Transverse colon (tissue), 4 donors: ENCODE results near the gene NOL3. TPM values are rescaled to one million over a fixed set of nuclear protein-coding genes. Genes with fewer than 3 reads are reported as not detected.

Experiments
- DNase-seq: peaks from one replicate; pipeline ENCODE4 v3.0.0-alpha.2; 2019
- H3K27ac ChIP-seq, 4 donors: fragments of 200-600 bp; sonication (generic); 2 replicates each; pipeline ENCODE4 v1.5.1; 2016 to 2018; ENCODE audit warnings: inconsistent platforms in 4 of 4
- H3K27me3 ChIP-seq: fragments of 200-600 bp; sonication (generic); 2 replicates; pipeline ENCODE4 v1.5.1; 2017; ENCODE audit warnings: inconsistent platforms
- H3K36me3 ChIP-seq, 4 donors: fragments of 200-600 bp; sonication (generic); 2 replicates each; pipeline ENCODE4 v1.5.1; 2017 to 2019; ENCODE audit warnings: inconsistent platforms in 4 of 4
- H3K4me1 ChIP-seq, 4 donors: fragments of 200-600 bp; sonication (generic); 2 replicates each; pipeline ENCODE4 v1.5.1; 2017 to 2020; ENCODE audit warnings: inconsistent platforms in 4 of 4
- H3K4me3 ChIP-seq, 4 donors: fragments of 200-600 bp; sonication (generic); 1 replicate in 1 of 4; 2 replicates in 3 of 4; pipeline versions ENCODE4 v1.5.1 to v1.6.1; 2017 to 2019; ENCODE audit warnings: inconsistent platforms in 4 of 4
- H3K9me3 ChIP-seq, 2 donors: fragments of 200-600 bp; sonication (generic); 2 replicates each; pipeline ENCODE4 v1.5.1; 2017 to 2019; ENCODE audit warnings: inconsistent platforms in 2 of 2
- EP300 ChIP-seq: sonication (generic); formaldehyde crosslinking; IDR thresholded peaks from one replicate; pipeline ENCODE4 v1.6.1; 2017; ENCODE audit warnings: antibody characterized with exemption, low read depth
- POLR2A ChIP-seq: fragments of 450-650 bp; IDR thresholded peaks from one replicate; pipeline ENCODE4 v1.6.1; 2016; ENCODE audit warnings: antibody characterized with exemption, mild to moderate bottlenecking, moderate library complexity
- POLR2AphosphoS5 ChIP-seq, 3 donors: sonication (generic); formaldehyde crosslinking; IDR thresholded peaks; one replicate each; pipeline ENCODE4 v1.6.1; 2016; ENCODE audit warnings: antibody characterized with exemption in 3 of 3
- WGBS, 2 donors: methylation state at CpG; one replicate each; pipeline ENCODE4 v1.1.5; 2018; ENCODE audit warnings: low coverage in 1 of 2; 5-methylcytosine and 5-hydroxymethylcytosine counted together
- in situ Hi-C, 4 donors: fragments of 200-750 bp; cut with MboI; loops; one replicate each; pipeline versions ENCODE4 v1.15.0 to v1.15.1; 2017; ENCODE audit warnings: low sequenced_read_pairs in 3 of 4, low pct_ligation_motif_present in 1 of 4, low pct_unique_long_range_greater_than_20kb in 1 of 4
- intact Hi-C: fragments of 100-400 bp; cut with DNase I; formaldehyde crosslinking; loops from one replicate; pipeline ENCODE4 v1.15.1; 2023; ENCODE audit warnings: low total_unique reads
- total RNA-seq, 4 donors: library from RNA; depleted of rRNA; stranded (reverse); fragments of >200 nt; gene quantifications; one replicate each; pipeline ENCODE4 v1.1.0, GENCODE V29; 2016
- TF ChIP-seq, protein P1 (sequence below), 5 experiments: fragments of 200-600 bp in 3 of 5; fragments of 450-650 bp in 2 of 5; sonication (generic) in 3 of 5; IDR thresholded peaks; 1 replicate in 2 of 5; 2 replicates in 3 of 5; pipeline ENCODE4 v1.5.1; 2016 to 2017; ENCODE audit warnings: antibody characterized with exemption in 5 of 5, inconsistent platforms in 3 of 5, mild to moderate bottlenecking in 2 of 5, moderate library complexity in 1 of 5

NOL3 gene
- total RNA-seq, 4 donors from 2014 or later: 39.5 to 65.9 (median 41.2) TPM

DNA sequence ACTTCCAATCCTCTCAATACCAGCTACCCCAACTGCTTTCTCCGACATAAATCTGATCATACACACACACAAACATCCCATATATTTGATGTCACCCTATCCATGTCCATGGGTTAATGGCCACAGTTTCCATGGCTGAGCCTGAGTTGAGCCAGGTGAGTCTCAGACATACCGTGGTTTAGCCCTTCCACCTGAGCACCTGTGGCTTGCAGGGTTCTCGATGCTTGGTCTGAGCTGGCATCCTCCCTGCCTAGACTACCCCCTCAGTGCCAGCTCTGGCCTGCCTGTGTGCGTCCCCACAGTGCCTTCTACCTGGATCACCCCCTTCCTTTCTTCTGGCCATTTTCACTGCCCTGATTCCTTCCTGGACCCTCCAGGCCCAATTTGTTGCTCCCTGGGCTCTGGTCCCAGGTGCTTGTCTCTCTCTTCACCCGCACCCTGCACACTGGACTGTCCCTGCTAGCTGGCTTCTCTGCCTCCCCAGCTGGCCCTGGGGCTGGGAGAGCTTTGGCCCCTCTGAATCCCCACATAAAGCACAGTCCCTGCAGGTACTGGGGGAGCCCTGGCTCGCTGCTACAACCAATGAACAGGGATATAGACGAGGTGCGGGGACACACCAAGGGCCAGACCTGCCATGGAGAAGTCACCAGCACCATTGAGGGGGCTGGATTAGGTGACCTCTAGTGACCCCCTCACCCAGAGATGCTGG is 35.9 kb downstream of the NOL3 start:
- Histone ChIP-seq H3K27me3 (no peaks in the 10 kb centered on the region), H3K9me3 (no peaks in the 10 kb centered on the region), H3K36me3 (peaks cover 0 to 18% (median 0%) of the 10 kb centered on the region in 4 donors), H3K4me1 (no peaks in the 10 kb centered on the region), H3K27ac (no peak overlapping the region), H3K4me3 (no peak overlapping the region)
- no peak for TF ChIP-seq POLR2AphosphoS5 (IDR thresholded peaks at IDR 0.05)
- TF ChIP-seq, protein P1, sequence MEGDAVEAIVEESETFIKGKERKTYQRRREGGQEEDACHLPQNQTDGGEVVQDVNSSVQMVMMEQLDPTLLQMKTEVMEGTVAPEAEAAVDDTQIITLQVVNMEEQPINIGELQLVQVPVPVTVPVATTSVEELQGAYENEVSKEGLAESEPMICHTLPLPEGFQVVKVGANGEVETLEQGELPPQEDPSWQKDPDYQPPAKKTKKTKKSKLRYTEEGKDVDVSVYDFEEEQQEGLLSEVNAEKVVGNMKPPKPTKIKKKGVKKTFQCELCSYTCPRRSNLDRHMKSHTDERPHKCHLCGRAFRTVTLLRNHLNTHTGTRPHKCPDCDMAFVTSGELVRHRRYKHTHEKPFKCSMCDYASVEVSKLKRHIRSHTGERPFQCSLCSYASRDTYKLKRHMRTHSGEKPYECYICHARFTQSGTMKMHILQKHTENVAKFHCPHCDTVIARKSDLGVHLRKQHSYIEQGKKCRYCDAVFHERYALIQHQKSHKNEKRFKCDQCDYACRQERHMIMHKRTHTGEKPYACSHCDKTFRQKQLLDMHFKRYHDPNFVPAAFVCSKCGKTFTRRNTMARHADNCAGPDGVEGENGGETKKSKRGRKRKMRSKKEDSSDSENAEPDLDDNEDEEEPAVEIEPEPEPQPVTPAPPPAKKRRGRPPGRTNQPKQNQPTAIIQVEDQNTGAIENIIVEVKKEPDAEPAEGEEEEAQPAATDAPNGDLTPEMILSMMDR (IDR thresholded peaks at IDR 0.05): no peak
- intact Hi-C loops: no loop called here
- no peak for DNase-seq
- WGBS, 2 donors: 89 to 98% methylated on average over 4 to 8 of the region's 8 CpGs
- in situ Hi-C loops: no loop called here

DNA sequence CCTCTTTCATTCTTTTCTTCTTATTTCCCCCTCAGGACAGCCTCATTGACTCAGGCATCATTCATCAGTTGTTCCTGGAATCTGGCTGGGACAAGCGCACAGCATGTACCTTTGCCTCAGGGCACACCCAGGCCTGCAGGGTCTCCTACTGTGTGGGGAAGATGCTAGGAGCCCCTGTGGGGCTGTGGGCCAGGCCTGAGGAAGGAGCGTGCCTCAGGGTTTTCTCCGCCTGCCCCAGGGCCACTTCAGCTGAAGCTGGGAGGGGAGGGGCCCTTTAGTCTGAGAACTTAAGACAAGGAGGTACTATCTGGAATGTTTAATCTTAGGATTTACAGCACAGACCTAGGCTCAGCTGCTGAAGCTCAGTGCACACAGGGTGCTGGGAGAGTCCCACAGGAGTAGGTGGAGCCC is 36.5 kb downstream of the NOL3 start:
- intact Hi-C loops (no loop called here), in situ Hi-C loops (no loop called here)
- Histone ChIP-seq H3K36me3 (peaks cover 0 to 13% (median 0%) of the 10 kb centered on the region in 4 donors), H3K27me3 (no peaks in the 10 kb centered on the region), H3K4me1 (no peaks in the 10 kb centered on the region), H3K9me3 (no peaks in the 10 kb centered on the region), H3K4me3 (no peak overlapping the region), H3K27ac (no peak overlapping the region)
- no peak for DNase-seq
- WGBS, 2 donors: 91% methylated on average over 3 of the region's 3 CpGs; no CpG with 5 or more reads in 1 of the 2 donors
- TF ChIP-seq EP300 (no peak), POLR2A (no peak), POLR2AphosphoS5 (IDR thresholded peaks at IDR 0.05) (no peak)
- TF ChIP-seq, protein P1 (IDR thresholded peaks at IDR 0.05): no peak

DNA sequence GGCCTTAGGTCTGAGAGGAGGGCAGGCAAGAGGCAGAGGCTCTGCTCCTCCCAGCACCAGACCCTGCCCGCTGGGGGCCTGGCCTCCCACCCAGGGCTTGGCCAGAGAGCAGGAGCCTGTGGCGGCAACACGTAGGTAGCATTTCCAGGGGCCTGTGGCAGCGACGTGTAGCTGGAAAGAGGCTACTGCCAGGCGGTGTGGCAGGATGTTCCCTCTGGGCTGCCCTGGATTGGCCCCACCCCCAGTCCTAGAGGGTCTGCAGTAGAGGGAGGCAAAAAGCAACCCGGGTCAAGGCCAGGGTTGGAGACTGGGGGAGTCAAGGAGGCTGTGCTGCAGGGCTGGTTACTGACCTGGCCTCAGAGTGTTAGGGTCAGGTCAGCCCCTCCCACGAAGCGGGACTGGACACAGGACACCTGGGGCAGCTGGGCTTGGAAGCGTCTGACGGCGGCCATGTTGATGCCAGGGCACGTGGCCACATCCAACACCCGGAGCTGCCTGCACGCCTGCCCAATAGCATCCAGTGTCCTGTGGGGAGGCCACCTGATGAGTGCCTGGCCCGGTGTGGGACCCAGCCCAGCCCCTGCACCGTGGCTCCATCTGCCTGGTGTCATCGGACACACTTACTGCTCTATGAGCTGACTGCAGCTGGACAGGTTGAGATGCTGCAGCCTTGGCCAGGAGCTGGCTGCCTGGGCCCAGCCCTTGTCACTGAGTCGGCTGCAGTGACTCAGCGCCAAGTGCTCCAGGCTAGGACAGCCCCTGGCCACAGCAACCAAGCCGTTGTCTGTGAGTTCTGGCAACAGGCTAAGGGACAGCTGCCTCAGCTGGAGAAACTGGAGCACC is 37.1 kb downstream of the NOL3 start:
- no peak for DNase-seq
- H3K9me3 ChIP-seq: no peaks in the 10 kb centered on the region
- H3K36me3 ChIP-seq: peaks cover 0 to 6% (median 0%) of the 10 kb centered on the region in 4 donors
- H3K4me1 ChIP-seq: no peaks in the 10 kb centered on the region
- intact Hi-C loops: no loop called here
- no peaks in the 10 kb centered on the region for H3K27me3 ChIP-seq
- in situ Hi-C loops: no loop called here
- H3K4me3 ChIP-seq: no peak overlapping the region
- H3K27ac ChIP-seq: no peak overlapping the region
- 67% methylated on average over 19 of the region's 21 CpGs; no CpG with 5 or more reads in 1 of the 2 donors for WGBS, 2 donors
- TF ChIP-seq POLR2AphosphoS5 (IDR thresholded peaks at IDR 0.05) (no peak), EP300 (no peak), POLR2A (no peak)
- TF ChIP-seq, protein P1 (IDR thresholded peaks at IDR 0.05): no peak

DNA sequence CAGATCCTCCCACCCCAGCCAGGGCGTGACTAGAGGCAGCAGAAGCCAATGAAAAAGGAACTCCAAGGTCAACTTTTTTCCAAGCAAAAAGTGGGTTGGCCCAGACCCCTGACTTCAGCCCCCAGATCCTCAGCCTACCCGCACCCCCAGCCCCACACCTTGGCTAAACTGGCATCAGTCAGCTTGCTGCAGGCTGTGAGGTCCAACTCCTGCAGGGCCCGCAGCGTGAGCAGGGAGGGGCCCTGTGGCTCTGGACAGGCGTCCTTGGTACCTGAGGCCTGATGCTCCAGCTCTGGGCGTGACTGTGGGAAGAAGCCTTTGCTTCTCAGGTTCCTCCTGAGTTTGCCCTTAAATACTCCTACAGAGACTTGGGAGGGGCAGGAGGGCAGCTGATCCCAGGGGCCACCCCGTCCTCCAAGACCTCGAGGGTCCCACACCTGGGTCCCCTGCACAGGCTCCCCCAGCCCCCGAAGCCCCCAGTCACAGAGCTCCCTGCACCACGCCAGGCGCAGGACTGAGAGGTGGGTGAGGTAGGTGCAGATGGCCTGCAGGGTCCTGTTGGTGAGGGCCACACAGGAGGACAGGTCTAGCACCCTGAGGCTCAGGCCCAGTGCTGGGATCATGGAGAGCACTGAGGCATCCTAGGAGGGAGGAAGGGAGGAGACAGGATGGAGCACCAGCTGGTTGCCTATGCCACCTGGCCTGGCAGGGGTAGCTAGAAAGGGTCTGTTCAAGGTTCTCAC is 38.0 kb downstream of the NOL3 start:
- Histone ChIP-seq H3K9me3 (no peaks in the 10 kb centered on the region), H3K27ac (no peak overlapping the region), H3K36me3 (no peaks in the 10 kb centered on the region), H3K4me1 (no peaks in the 10 kb centered on the region), H3K4me3 (no peak overlapping the region), H3K27me3 (no peaks in the 10 kb centered on the region)
- WGBS, 2 donors: 85% methylated on average over 10 of the region's 11 CpGs; no CpG with 5 or more reads in 1 of the 2 donors
- in situ Hi-C loops: no loop called here
- DNase-seq: no peak
- intact Hi-C loops: no loop called here
- TF ChIP-seq POLR2A (no peak), POLR2AphosphoS5 (IDR thresholded peaks at IDR 0.05) (no peak), EP300 (no peak)
- TF ChIP-seq, protein P1 (IDR thresholded peaks at IDR 0.05): no peak
